NCI-H226 (cell line): ENCODE data around the gene SYK.
"Not testable (repeated sequence)": the region's sequence is repeated elsewhere in the genome, so short reads cannot be mapped to it uniquely, and the experiment has no call there.

ENCODE experiments used
- DNase-seq: peaks from one replicate; pipeline ENCODE4 v3.0.0-alpha.2; 2015

SYK gene

GRCh38 chr9:90801241-90801972 lies at the start of gene SYK:
Gene SYK (plus strand): TSS chr9:90801819. CDS start chr9:90843899, 42,080 bp downstream.
- DNase-seq: no peak

GRCh38 chr9:90755514-90756371 lies 45.9 kb upstream of the SYK start:
- DNase-seq: peak; percentile 51

- not testable (repeated sequence) for DNase-seq
Measured at GRCh38 chr9:90760577-90760976, 41.0 kb upstream of the SYK start.

GRCh38 chr9:90766731-90767130 lies 34.9 kb upstream of the SYK start:
- DNase-seq: no peak

- DNase-seq: no peak
Measured at GRCh38 chr9:90767523-90768100, 34.0 kb upstream of the SYK start.

GRCh38 chr9:90770182-90770738 lies 31.4 kb upstream of the SYK start:
- DNase-seq: no peak

GRCh38 chr9:90770927-90771326 lies 30.7 kb upstream of the SYK start:
- no peak for DNase-seq

- no peak for DNase-seq
Measured at GRCh38 chr9:90772386-90772785, 29.2 kb upstream of the SYK start.

GRCh38 chr9:90773617-90774016 lies 28.0 kb upstream of the SYK start:
- no peak for DNase-seq

- no peak for DNase-seq
Measured at GRCh38 chr9:90774071-90774470, 27.5 kb upstream of the SYK start.

GRCh38 chr9:90774682-90775081 lies 26.9 kb upstream of the SYK start:
- no peak for DNase-seq

- no peak for DNase-seq
Measured at GRCh38 chr9:90775657-90776056, 26.0 kb upstream of the SYK start.

- no peak for DNase-seq
Measured at GRCh38 chr9:90778746-90779145, 22.9 kb upstream of the SYK start.

- DNase-seq: no peak
Measured at GRCh38 chr9:90783552-90783951, 18.1 kb upstream of the SYK start.

- no peak for DNase-seq
Measured at GRCh38 chr9:90783964-90784363, 17.7 kb upstream of the SYK start.

- DNase-seq: no peak
Measured at GRCh38 chr9:90787771-90788460, 13.7 kb upstream of the SYK start.

- DNase-seq: not testable (repeated sequence)
Measured at GRCh38 chr9:90788527-90788926, 13.1 kb upstream of the SYK start.

- no peak for DNase-seq
Measured at GRCh38 chr9:90789408-90789807, 12.2 kb upstream of the SYK start.

- DNase-seq: no peak
Measured at GRCh38 chr9:90789862-90790261, 11.8 kb upstream of the SYK start.

- not testable (repeated sequence) for DNase-seq
Measured at GRCh38 chr9:90793024-90793423, 8.6 kb upstream of the SYK start.

- no peak for DNase-seq
Measured at GRCh38 chr9:90793729-90794128, 7.9 kb upstream of the SYK start.

- DNase-seq: no peak
Measured at GRCh38 chr9:90795084-90795483, 6.5 kb upstream of the SYK start.

- no peak for DNase-seq
Measured at GRCh38 chr9:90795871-90796317, 5.7 kb upstream of the SYK start.
